IMR-90 (cell line): ENCODE data around the gene DNAJC4. TPM values are rescaled to one million over a fixed set of nuclear protein-coding genes. Genes with fewer than 3 reads are reported as not detected.

ENCODE experiments used
- ATAC-seq: fragments of 200-7000 bp; cut with Tn5 transposase; 2 replicates; pipeline ENCODE4 v1.9.1; 2020; ENCODE audit warnings: low read depth, mild to moderate bottlenecking, moderate library complexity
- BruUV-seq: library from RNA; stranded (reverse); fragments of 400-500 nt; replicated peaks from 2 replicates; lab custom pipeline; 2021; lab: Mats Ljungman, UMichigan
- CTCF ChIA-PET: fragments of 300-600 bp; formaldehyde crosslinking; extraction: SDS; loops from one replicate; lab custom pipeline; 2021; ENCODE audit warnings: antibody characterized with exemption; lab: Yijun Ruan, JAX
- POLR2A ChIA-PET: fragments of 300-600 bp; sonication (Branson Sonifier 250); formaldehyde crosslinking; loops from one replicate; lab custom pipeline; 2022; ENCODE audit warnings: antibody characterized with exemption; ENCODE audit not compliant: unreplicated experiment; lab: Charles Lee
- DNase-seq: peaks from one replicate; pipeline ENCODE4 v3.0.0; 2013
- H2AFZ ChIP-seq: replicated peaks from 2 replicates; pipeline ENCODE3; 2013; ENCODE audit warnings: low read length, mild to moderate bottlenecking; ENCODE audit not compliant: poor library complexity
- H2AK5ac ChIP-seq: 2 replicates; pipeline ENCODE4 v1.6.1; 2013; ENCODE audit warnings: low read depth, low read length, inconsistent platforms
- H2AK9ac ChIP-seq: replicated peaks from 2 replicates; pipeline ENCODE3; 2013; ENCODE audit warnings: mild to moderate bottlenecking, low read depth, low read length, moderate library complexity; ENCODE audit not compliant: poor library complexity
- H2BK120ac ChIP-seq: 2 replicates; pipeline ENCODE4 v1.6.1; 2013; ENCODE audit warnings: low read depth, low read length, inconsistent platforms
- H2BK15ac ChIP-seq: 3 replicates; pipeline ENCODE4 v1.6.1; 2013; ENCODE audit warnings: low read depth, low read length, inconsistent platforms
- H2BK20ac ChIP-seq: 2 replicates; pipeline ENCODE4 v1.6.1; 2013; ENCODE audit warnings: low read depth, mild to moderate bottlenecking, inconsistent platforms, low read length, moderate library complexity
- H2BK5ac ChIP-seq: 2 replicates; pipeline ENCODE4 v1.6.1; 2013; ENCODE audit warnings: mild to moderate bottlenecking, low read depth, low read length, inconsistent platforms; ENCODE audit not compliant: poor library complexity, severe bottlenecking
- H3K14ac ChIP-seq: replicated peaks from 2 replicates; pipeline ENCODE4 v1.6.1; 2013; ENCODE audit warnings: low read depth, low read length, inconsistent platforms
- H3K18ac ChIP-seq: 2 replicates; pipeline ENCODE4 v1.6.1; 2013; ENCODE audit warnings: low read depth, low read length, control low read depth
- H3K23ac ChIP-seq: 2 replicates; pipeline ENCODE4 v1.6.1; 2013; ENCODE audit warnings: low read depth, low read length, inconsistent platforms
- H3K27ac ChIP-seq: 2 replicates; pipeline ENCODE4 v1.5.1; 2013; ENCODE audit warnings: mild to moderate bottlenecking, control low read depth, low read length; ENCODE audit not compliant: insufficient read depth
- H3K27me3 ChIP-seq: 2 replicates; pipeline ENCODE4 v1.6.1; 2013; ENCODE audit warnings: low read length; ENCODE audit not compliant: control insufficient read depth, insufficient read depth
- H3K36me3 ChIP-seq: 2 replicates; pipeline ENCODE4 v1.6.1; 2013; ENCODE audit warnings: low read length, mixed read lengths; ENCODE audit not compliant: control insufficient read depth, insufficient read depth
- H3K4ac ChIP-seq: 2 replicates; pipeline ENCODE4 v1.6.1; 2013; ENCODE audit warnings: low read depth, low read length, inconsistent platforms
- H3K4me1 ChIP-seq: 2 replicates; pipeline ENCODE4 v1.6.1; 2013; ENCODE audit warnings: low read length, mixed read lengths; ENCODE audit not compliant: control insufficient read depth, insufficient read depth
- H3K4me2 ChIP-seq: 2 replicates; pipeline ENCODE4 v1.6.1; 2013; ENCODE audit warnings: low read depth, mild to moderate bottlenecking, control low read depth, low read length, moderate library complexity
- H3K4me3 ChIP-seq: 2 replicates; pipeline ENCODE4 v1.5.1; 2013; ENCODE audit warnings: low read depth, mild to moderate bottlenecking, control low read depth, low read length, moderate library complexity; ENCODE audit not compliant: insufficient read depth
- H3K56ac ChIP-seq: 2 replicates; pipeline ENCODE4 v1.6.1; 2013; ENCODE audit warnings: low read length, inconsistent platforms; ENCODE audit not compliant: insufficient read depth; ENCODE audit errors: extremely low read depth
- H3K79me1 ChIP-seq, 2 experiments: 2 replicates each; pipeline ENCODE4 v1.6.1; 2013; ENCODE audit warnings: low read length in 2 of 2, inconsistent platforms in 1 of 2, low read depth in 1 of 2
- H3K9ac ChIP-seq: 2 replicates; pipeline ENCODE4 v1.6.1; 2013; ENCODE audit warnings: low read depth, low read length, control low read depth
- H3K9me1 ChIP-seq: 2 replicates; pipeline ENCODE4 v1.6.1; 2013; ENCODE audit warnings: low read length, inconsistent platforms; ENCODE audit not compliant: insufficient read depth
- H3K9me3 ChIP-seq: 2 replicates; pipeline ENCODE4 v1.6.1; 2013; ENCODE audit warnings: low read length; ENCODE audit not compliant: control insufficient read depth, insufficient read depth
- H4K20me1 ChIP-seq: 2 replicates; pipeline ENCODE4 v1.6.1; 2013; ENCODE audit warnings: low read length, inconsistent platforms; ENCODE audit not compliant: insufficient read depth
- H4K5ac ChIP-seq: 2 replicates; pipeline ENCODE4 v1.6.1; 2013; ENCODE audit warnings: mild to moderate bottlenecking, low read depth, low read length, control low read depth
- H4K8ac ChIP-seq, 2 experiments: 2 replicates each; pipeline ENCODE4 v1.6.1; 2013; ENCODE audit warnings: low read depth in 2 of 2, low read length in 2 of 2, control low read depth in 1 of 2, inconsistent platforms in 1 of 2
- H4K91ac ChIP-seq: 2 replicates; pipeline ENCODE4 v1.6.1; 2013; ENCODE audit warnings: low read depth, low read length, inconsistent platforms; ENCODE audit not compliant: insufficient read depth
- BHLHE40 ChIP-seq: fragments of 150-350 bp; IDR thresholded peaks from 2 replicates; pipeline ENCODE4 v1.6.1; 2016; ENCODE audit warnings: mild to moderate bottlenecking, low read depth, low read length
- CEBPB ChIP-seq: IDR thresholded peaks from 2 replicates; pipeline ENCODE4 v1.6.1; 2012; ENCODE audit warnings: low read depth, low read length, improper control_type of control experiment
- CHD1 ChIP-seq: IDR thresholded peaks from 2 replicates; pipeline ENCODE4 v1.6.1; 2012; ENCODE audit warnings: low read depth, low read length, improper control_type of control experiment
- FOS ChIP-seq: fragments of 150-350 bp; IDR thresholded peaks from 2 replicates; pipeline ENCODE4 v1.6.1; 2016; ENCODE audit warnings: low read depth, low read length
- MAFK ChIP-seq: IDR thresholded peaks from 2 replicates; pipeline ENCODE4 v1.6.1; 2012; ENCODE audit warnings: low read depth, low read length, improper control_type of control experiment
- MAZ ChIP-seq: IDR thresholded peaks from 2 replicates; pipeline ENCODE4 v1.6.1; 2012; ENCODE audit warnings: low read depth, mild to moderate bottlenecking, low read length, improper control_type of control experiment, moderate library complexity, borderline replicate concordance
- MXI1 ChIP-seq: IDR thresholded peaks from 2 replicates; pipeline ENCODE4 v1.6.1; 2012; ENCODE audit warnings: low read depth, mild to moderate bottlenecking, low read length, moderate library complexity, borderline replicate concordance
- NFE2L2 ChIP-seq: fragments of 150-350 bp; IDR thresholded peaks from 2 replicates; pipeline ENCODE4 v1.6.1; 2016; ENCODE audit warnings: low read depth, mild to moderate bottlenecking, low read length
- POLR2A ChIP-seq: IDR thresholded peaks from 2 replicates; pipeline ENCODE4 v1.6.1; 2012; ENCODE audit warnings: mild to moderate bottlenecking, low read depth, low read length
- RAD21 ChIP-seq: IDR thresholded peaks from 2 replicates; pipeline ENCODE4 v1.6.1; 2012; ENCODE audit warnings: low read length, improper control_type of control experiment
- RCOR1 ChIP-seq: IDR thresholded peaks from 2 replicates; pipeline ENCODE4 v1.6.1; 2012; ENCODE audit warnings: mild to moderate bottlenecking, low read length, improper control_type of control experiment; ENCODE audit not compliant: insufficient replicate concordance
- RFX5 ChIP-seq: IDR thresholded peaks from 2 replicates; pipeline ENCODE4 v1.8.0; 2012; ENCODE audit warnings: low read depth, mild to moderate bottlenecking, low read length, moderate library complexity
- SMC3 ChIP-seq: fragments of 150-350 bp; IDR thresholded peaks from 2 replicates; pipeline ENCODE4 v1.6.1; 2016; ENCODE audit warnings: low read depth, mild to moderate bottlenecking, antibody characterized with exemption, low read length, moderate library complexity
- WGBS, 2 experiments: methylation state at CpG; one replicate each; pipeline versions ENCODE4 v1.1.5 to v1.1.7; 2013; ENCODE audit warnings: missing lambda C conversion rate in 2 of 2; ENCODE audit not compliant: insufficient read length in 1 of 2; ENCODE audit errors: extremely low coverage in 2 of 2; 5-methylcytosine and 5-hydroxymethylcytosine counted together
- dilution Hi-C: fragments of 300-500 bp; cut with HindIII; formaldehyde crosslinking; loops from one replicate; pipeline ENCODE4 v1.14.3; 2018; ENCODE audit warnings: low sequenced_read_pairs; ENCODE audit not compliant: unreplicated experiment
- in situ Hi-C: fragments of 300-500 bp; cut with MboI; formaldehyde crosslinking; loops from 3 replicates; pipeline ENCODE4 v1.14.3; 2019; ENCODE audit warnings: low sequenced_read_pairs, inconsistent platforms, mixed read lengths
- intact Hi-C: fragments of 100-400 bp; cut with micrococcal nuclease; formaldehyde crosslinking; loops from 2 replicates; pipeline ENCODE4 v1.10.0; 2022
- polyA plus RNA-seq, 3 experiments: library from polyadenylated mRNA; depleted of rRNA; stranded (reverse); fragments of >200 nt; gene quantifications; 2 replicates each; pipeline ENCODE4 v1.2.3, GENCODE V29; 2012; ENCODE audit warnings: low replicate concordance in 1 of 3
- total RNA-seq: library from RNA; depleted of rRNA; stranded (reverse); fragments of >200 nt; gene quantifications from 2 replicates; pipeline ENCODE4 v1.2.3, GENCODE V29; 2012
- TF ChIP-seq, protein P1 (sequence below): conservative IDR thresholded peaks from 2 replicates; pipeline ENCODE4 v1.5.1; 2012; ENCODE audit warnings: mild to moderate bottlenecking, low read depth, low read length, improper control_type of control experiment
- TF ChIP-seq, protein P2 (sequence below): fragments of 150-350 bp; IDR thresholded peaks from 2 replicates; pipeline ENCODE4 v1.6.1; 2017; ENCODE audit warnings: mild to moderate bottlenecking, antibody characterized with exemption, low read length, low read depth

The DNAJC4 gene
- total and polyA plus RNA-seq, 2 of the 4 experiments (the other 2 are of a cell fraction) = 2.2 to 22.8 TPM

DNA sequence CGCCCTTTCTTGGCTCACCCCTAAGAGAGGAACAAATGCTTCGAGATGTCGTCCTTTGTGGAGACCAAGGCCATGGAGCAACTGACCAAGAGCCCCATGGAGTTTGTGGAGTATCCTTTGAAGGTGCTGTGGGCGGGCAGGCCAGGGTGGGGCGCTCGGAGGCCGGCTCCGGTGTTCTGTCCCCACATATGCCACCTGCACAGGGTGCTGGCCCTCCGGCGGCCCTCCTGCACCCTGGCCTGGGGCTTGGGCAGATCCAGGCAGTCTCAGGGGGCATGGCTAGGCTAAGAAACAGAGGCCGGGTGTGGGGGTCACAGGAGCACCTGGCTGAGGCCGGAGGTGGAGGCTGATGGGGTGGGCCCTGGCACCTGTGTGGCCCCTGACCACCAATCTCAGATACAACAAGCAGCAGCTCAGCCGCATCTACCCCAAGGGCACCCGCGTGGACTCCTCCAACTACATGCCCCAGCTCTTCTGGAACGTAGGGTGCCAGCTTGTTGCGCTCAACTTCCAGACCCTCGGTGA, 31.3 kb downstream of the DNAJC4 start:
- no peak for DNase-seq

More for the DNA sequence above, 31.3 kb downstream of the DNAJC4 start:
- no peaks in the 10 kb centered on the region for H4K20me1 ChIP-seq
- ATAC-seq = no peak
- H3K36me3 ChIP-seq = peaks cover 63% of the 10 kb centered on the region
- no peaks in the 10 kb centered on the region for H3K9me3 ChIP-seq
- no peak overlapping the region for H2BK15ac ChIP-seq
- no peak overlapping the region for H4K91ac ChIP-seq
- H3K4ac ChIP-seq = no peak overlapping the region
- no peak overlapping the region for H2BK20ac ChIP-seq
- no peak overlapping the region for H3K4me3 ChIP-seq
- peaks cover 7 to 34% of the 10 kb centered on the region in 2 experiments; a peak in 2 of 4 replicates for H3K79me1 ChIP-seq
- no peak overlapping the region for H2BK120ac ChIP-seq
- ChIA-PET POLR2A (no interaction called here), CTCF (interaction anchor here (0.5 kb wide), 1 partner anchor 35 kb away, joined by 3 read pairs; no protein-coding TSS in a partner anchor)
- H3K56ac ChIP-seq = no peak overlapping the region
- intact Hi-C loops = no loop called here
- WGBS, 2 experiments = 100% methylated on average over 8 of the region's 18 CpGs; no CpG with 5 or more reads in 1 of the 2 experiments
- H3K4me2 ChIP-seq = no peak overlapping the region
- H2AFZ ChIP-seq = no peak overlapping the region
- no peak overlapping the region for H3K27ac ChIP-seq
- H2BK5ac ChIP-seq = no peak overlapping the region
- TF ChIP-seq, protein P1, sequence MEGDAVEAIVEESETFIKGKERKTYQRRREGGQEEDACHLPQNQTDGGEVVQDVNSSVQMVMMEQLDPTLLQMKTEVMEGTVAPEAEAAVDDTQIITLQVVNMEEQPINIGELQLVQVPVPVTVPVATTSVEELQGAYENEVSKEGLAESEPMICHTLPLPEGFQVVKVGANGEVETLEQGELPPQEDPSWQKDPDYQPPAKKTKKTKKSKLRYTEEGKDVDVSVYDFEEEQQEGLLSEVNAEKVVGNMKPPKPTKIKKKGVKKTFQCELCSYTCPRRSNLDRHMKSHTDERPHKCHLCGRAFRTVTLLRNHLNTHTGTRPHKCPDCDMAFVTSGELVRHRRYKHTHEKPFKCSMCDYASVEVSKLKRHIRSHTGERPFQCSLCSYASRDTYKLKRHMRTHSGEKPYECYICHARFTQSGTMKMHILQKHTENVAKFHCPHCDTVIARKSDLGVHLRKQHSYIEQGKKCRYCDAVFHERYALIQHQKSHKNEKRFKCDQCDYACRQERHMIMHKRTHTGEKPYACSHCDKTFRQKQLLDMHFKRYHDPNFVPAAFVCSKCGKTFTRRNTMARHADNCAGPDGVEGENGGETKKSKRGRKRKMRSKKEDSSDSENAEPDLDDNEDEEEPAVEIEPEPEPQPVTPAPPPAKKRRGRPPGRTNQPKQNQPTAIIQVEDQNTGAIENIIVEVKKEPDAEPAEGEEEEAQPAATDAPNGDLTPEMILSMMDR = no peak
- TF ChIP-seq RAD21 = no peak
- TF ChIP-seq MAZ = no peak
- no peak for TF ChIP-seq CEBPB
- TF ChIP-seq MAFK = no peak
- no peak for TF ChIP-seq POLR2A
- no peak for TF ChIP-seq SMC3
- no peak for TF ChIP-seq NFE2L2
- TF ChIP-seq, protein P2, sequence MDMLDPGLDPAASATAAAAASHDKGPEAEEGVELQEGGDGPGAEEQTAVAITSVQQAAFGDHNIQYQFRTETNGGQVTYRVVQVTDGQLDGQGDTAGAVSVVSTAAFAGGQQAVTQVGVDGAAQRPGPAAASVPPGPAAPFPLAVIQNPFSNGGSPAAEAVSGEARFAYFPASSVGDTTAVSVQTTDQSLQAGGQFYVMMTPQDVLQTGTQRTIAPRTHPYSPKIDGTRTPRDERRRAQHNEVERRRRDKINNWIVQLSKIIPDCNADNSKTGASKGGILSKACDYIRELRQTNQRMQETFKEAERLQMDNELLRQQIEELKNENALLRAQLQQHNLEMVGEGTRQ = no peak
- TF ChIP-seq RCOR1 = no peak
- no peak for TF ChIP-seq FOS
- no peak for TF ChIP-seq RFX5
- TF ChIP-seq MXI1 = no peak
- no peak for TF ChIP-seq BHLHE40
- TF ChIP-seq CHD1 = no peak
- peaks cover 9% of the 10 kb centered on the region for H3K4me1 ChIP-seq
- peak overlapping the region; percentile 65 for H2AK9ac ChIP-seq
- no peak overlapping the region for H3K23ac ChIP-seq
- H2AK5ac ChIP-seq = 0 out of 2 replicates have a peak overlapping the region, but pooled peaks have one; percentile 28
- H3K18ac ChIP-seq = no peak overlapping the region
- no peak overlapping the region for H4K5ac ChIP-seq
- no peak overlapping the region for H3K14ac ChIP-seq
- BruUV-seq = no TSS peak
- no peak overlapping the region for H3K9ac ChIP-seq
- dilution Hi-C loops = no loop called here
- in situ Hi-C loops = no loop called here
- 0 out of 2 replicates have a peak, but pooled peaks cover 5% of the 10 kb centered on the region for H3K9me1 ChIP-seq
- no peaks in the 10 kb centered on the region for H3K27me3 ChIP-seq
- H4K8ac ChIP-seq = no peak overlapping the region
